ENCODE measurements around the gene VRK1. TPM values are rescaled to one million over a fixed set of nuclear protein-coding genes. Genes with fewer than 3 reads are reported as not detected.

Gene VRK1
- total RNA-seq, 2 experiments from 2014 or later = 71.1 to 76.5 TPM

- ChIA-PET CTCF (interaction anchor here (1.1 kb wide), 2 partner anchors 12 to 42 kb away, joined by 3 to 7 read pairs; no protein-coding TSS in a partner anchor), POLR2A (no interaction called here)
- ATAC-seq = no peak
- Mint-ChIP-seq H3K27me3 (ENCODE audit: low read depth) (no peaks in the 10 kb centered on the region), H3K27ac (no peak overlapping the region), H3K4me3 (no peak overlapping the region), H3K9me3 (ENCODE audit: insufficient read depth) (no peaks in the 10 kb centered on the region), H3K4me1 (ENCODE audit: low read depth) (no peaks in the 10 kb centered on the region), H3K36me3 (ENCODE audit: low read depth) (peaks cover 3% of the 10 kb centered on the region)
- DNase-seq = no peak
Observed at GRCh38 chr14:96894966-96895365, 97.8 kb downstream of the VRK1 start.

DNA sequence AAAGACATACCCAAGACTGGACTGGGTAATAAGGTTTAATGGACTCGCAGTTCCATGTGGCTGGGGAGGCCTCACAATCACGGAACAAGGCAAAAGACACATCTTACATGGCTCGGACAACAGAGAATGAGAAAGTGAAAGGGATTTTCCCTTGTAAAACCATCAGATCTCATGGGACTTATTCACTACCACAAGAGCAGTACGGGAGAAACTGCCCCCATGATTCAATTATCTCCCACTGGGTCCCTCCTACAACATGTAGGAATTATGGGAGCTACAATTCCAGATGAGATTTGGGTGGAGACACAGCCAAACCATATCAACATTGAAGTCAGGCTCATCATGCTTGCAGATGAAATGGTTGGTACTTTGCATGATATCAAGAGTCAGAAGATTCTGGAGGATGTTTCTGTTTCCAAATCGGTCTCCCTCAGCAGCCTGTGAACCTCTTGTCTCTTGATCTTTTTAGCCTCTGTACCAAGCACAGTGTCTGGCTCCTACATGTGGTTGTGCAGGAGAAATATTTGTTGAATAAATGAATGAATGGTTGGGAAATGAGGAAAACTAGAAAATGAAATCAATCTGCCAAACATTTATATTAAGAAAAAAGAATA is 98.6 kb downstream of the VRK1 start:
- ChIA-PET POLR2A (no interaction called here), CTCF (no interaction called here)
- no peak for DNase-seq
- Mint-ChIP-seq H3K27ac (no peak overlapping the region), H3K27me3 (ENCODE audit: low read depth) (no peaks in the 10 kb centered on the region), H3K9me3 (ENCODE audit: insufficient read depth) (no peaks in the 10 kb centered on the region), H3K4me3 (no peak overlapping the region), H3K36me3 (ENCODE audit: low read depth) (peaks cover 3% of the 10 kb centered on the region), H3K4me1 (ENCODE audit: low read depth) (no peaks in the 10 kb centered on the region)
- no peak for ATAC-seq

DNA sequence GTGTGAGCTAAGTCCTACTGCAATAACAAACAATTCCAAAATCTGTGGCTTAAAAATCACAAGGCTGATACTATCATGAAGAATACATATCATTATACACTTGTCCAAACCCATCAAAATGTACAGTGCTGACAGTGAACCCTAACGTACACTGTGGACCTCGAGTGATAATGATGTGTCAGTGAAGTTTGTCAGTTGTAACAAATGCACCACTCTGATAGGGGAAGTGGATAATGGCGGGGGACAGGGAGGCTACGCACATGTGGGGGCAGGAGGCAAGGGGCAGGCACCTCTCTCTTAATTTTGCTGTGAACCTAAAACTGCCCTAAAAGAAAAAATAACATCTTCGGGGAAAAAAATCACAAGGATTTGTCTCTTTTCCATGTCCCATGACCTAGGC is 100.0 kb downstream of the VRK1 start:
- no peak overlapping the region for H3K4me3 Mint-ChIP-seq
- DNase-seq = no peak
- CTCF ChIA-PET = no interaction called here
- POLR2A ChIA-PET = no interaction called here
- H3K27me3 Mint-ChIP-seq (ENCODE audit: low read depth) = no peaks in the 10 kb centered on the region
- no peak overlapping the region for H3K27ac Mint-ChIP-seq
- H3K4me1 Mint-ChIP-seq (ENCODE audit: low read depth) = no peaks in the 10 kb centered on the region
- peaks cover 3% of the 10 kb centered on the region for H3K36me3 Mint-ChIP-seq (ENCODE audit: low read depth)
- no peak for ATAC-seq
- no peaks in the 10 kb centered on the region for H3K9me3 Mint-ChIP-seq (ENCODE audit: insufficient read depth)

GRCh38 chr14:96901227-96901626 is 104.0 kb downstream of the VRK1 start:
- Mint-ChIP-seq H3K27me3 (ENCODE audit: low read depth) (no peaks in the 10 kb centered on the region), H3K27ac (no peak overlapping the region), H3K36me3 (ENCODE audit: low read depth) (no peaks in the 10 kb centered on the region), H3K9me3 (ENCODE audit: insufficient read depth) (no peaks in the 10 kb centered on the region), H3K4me1 (ENCODE audit: low read depth) (no peaks in the 10 kb centered on the region), H3K4me3 (no peak overlapping the region)
- no peak for ATAC-seq
- POLR2A ChIA-PET = no interaction called here
- CTCF ChIA-PET = no interaction called here
- DNase-seq = no peak

DNA sequence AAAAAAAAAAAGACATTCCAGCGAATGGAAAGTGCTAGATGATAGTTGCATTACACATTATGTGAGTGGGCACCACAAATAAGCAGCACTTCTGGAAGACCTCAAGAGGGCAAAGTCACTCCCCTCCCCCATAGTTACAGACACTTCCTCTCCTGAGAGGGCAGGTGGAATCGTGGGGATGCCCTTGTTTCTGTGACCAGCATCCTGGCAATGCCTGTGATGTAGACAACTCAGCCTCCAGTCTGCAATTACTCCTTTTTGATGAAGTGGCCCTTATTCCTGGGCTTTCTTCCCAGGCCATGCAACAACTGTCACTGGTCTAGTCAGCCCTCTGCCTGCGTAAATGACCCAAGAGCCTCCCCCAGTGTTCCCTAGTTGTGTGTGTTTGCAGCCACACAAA is 104.8 kb downstream of the VRK1 start:
- no peaks in the 10 kb centered on the region for H3K27me3 Mint-ChIP-seq (ENCODE audit: low read depth)
- no peaks in the 10 kb centered on the region for H3K9me3 Mint-ChIP-seq (ENCODE audit: insufficient read depth)
- POLR2A ChIA-PET = no interaction called here
- no peak overlapping the region for H3K4me3 Mint-ChIP-seq
- H3K36me3 Mint-ChIP-seq (ENCODE audit: low read depth) = peaks cover 2% of the 10 kb centered on the region
- CTCF ChIA-PET = no interaction called here
- H3K4me1 Mint-ChIP-seq (ENCODE audit: low read depth) = no peaks in the 10 kb centered on the region
- no peak for ATAC-seq
- no peak for DNase-seq
- H3K27ac Mint-ChIP-seq = no peak overlapping the region

GRCh38 chr14:96903444-96904023 is 106.4 kb downstream of the VRK1 start:
- CTCF ChIA-PET = no interaction called here
- no peaks in the 10 kb centered on the region for H3K4me1 Mint-ChIP-seq (ENCODE audit: low read depth)
- H3K36me3 Mint-ChIP-seq (ENCODE audit: low read depth) = peaks cover 2% of the 10 kb centered on the region
- ATAC-seq (no peak), DNase-seq (no peak)
- no peaks in the 10 kb centered on the region for H3K27me3 Mint-ChIP-seq (ENCODE audit: low read depth)
- POLR2A ChIA-PET = no interaction called here
- no peak overlapping the region for H3K27ac Mint-ChIP-seq
- H3K4me3 Mint-ChIP-seq = no peak overlapping the region
- H3K9me3 Mint-ChIP-seq (ENCODE audit: insufficient read depth) = no peaks in the 10 kb centered on the region

GRCh38 chr14:96904201-96904600 is 107.0 kb downstream of the VRK1 start:
- ChIA-PET CTCF (no interaction called here), POLR2A (no interaction called here)
- no peaks in the 10 kb centered on the region for H3K27me3 Mint-ChIP-seq (ENCODE audit: low read depth)
- peaks cover 4% of the 10 kb centered on the region for H3K36me3 Mint-ChIP-seq (ENCODE audit: low read depth)
- H3K4me3 Mint-ChIP-seq = no peak overlapping the region
- H3K27ac Mint-ChIP-seq = no peak overlapping the region
- peaks cover 3% of the 10 kb centered on the region for H3K9me3 Mint-ChIP-seq (ENCODE audit: insufficient read depth)
- H3K4me1 Mint-ChIP-seq (ENCODE audit: low read depth) = no peaks in the 10 kb centered on the region
- DNase-seq = no peak
- ATAC-seq = no peak

GRCh38 chr14:96905065-96905464 is 107.9 kb downstream of the VRK1 start:
- Mint-ChIP-seq H3K36me3 (ENCODE audit: low read depth) (peaks cover 13% of the 10 kb centered on the region), H3K9me3 (ENCODE audit: insufficient read depth) (peaks cover 12% of the 10 kb centered on the region), H3K27ac (no peak overlapping the region), H3K27me3 (ENCODE audit: low read depth) (no peaks in the 10 kb centered on the region), H3K4me1 (ENCODE audit: low read depth) (no peaks in the 10 kb centered on the region), H3K4me3 (no peak overlapping the region)
- ATAC-seq (no peak), DNase-seq (no peak)
- CTCF ChIA-PET = no interaction called here
- POLR2A ChIA-PET = no interaction called here

DNA sequence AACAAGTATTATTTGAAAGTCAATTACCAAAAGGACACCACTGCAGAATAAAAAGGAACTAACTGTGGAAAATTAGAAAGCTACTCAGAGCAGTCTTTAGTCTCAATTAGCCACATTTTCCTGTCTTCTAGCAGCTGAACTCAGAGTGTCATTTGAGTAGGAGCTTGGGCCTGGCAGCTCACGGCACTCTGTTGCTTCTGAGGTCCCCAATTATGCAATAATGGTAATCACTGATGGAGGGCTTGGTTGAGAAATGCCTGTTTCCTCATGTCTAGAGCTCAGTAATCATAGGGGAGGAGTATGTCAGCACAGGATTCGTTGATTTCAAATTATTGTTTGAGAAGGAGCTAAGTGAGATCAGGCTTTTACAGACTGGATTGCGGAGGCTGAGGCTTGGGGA is 108.6 kb downstream of the VRK1 start:
- H3K27ac Mint-ChIP-seq = no peak overlapping the region
- no peak overlapping the region for H3K4me3 Mint-ChIP-seq
- CTCF ChIA-PET = no interaction called here
- POLR2A ChIA-PET = no interaction called here
- H3K4me1 Mint-ChIP-seq (ENCODE audit: low read depth) = no peaks in the 10 kb centered on the region
- peaks cover 15% of the 10 kb centered on the region for H3K9me3 Mint-ChIP-seq (ENCODE audit: insufficient read depth)
- no peaks in the 10 kb centered on the region for H3K27me3 Mint-ChIP-seq (ENCODE audit: low read depth)
- peaks cover 17% of the 10 kb centered on the region for H3K36me3 Mint-ChIP-seq (ENCODE audit: low read depth)
- ATAC-seq (no peak), DNase-seq (no peak)

DNA sequence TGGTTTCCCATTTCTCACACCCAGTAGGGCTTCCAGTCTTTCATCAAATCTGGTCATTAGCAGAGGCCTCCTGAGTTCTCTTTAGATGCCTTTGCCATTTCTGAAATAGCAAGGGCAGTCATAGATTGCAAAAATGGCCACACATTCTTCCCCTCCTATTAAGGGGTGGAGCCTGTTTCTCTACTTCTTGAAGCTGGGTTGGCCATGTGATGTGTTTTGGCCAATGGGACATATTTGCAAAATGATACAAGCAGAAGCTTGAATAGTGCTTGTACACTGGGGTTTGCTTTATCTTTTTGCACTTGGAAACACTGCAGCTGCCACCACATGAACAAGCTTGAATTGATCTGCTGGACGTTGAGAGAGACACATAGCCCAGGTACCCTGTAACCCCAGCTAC is 109.3 kb downstream of the VRK1 start:
- no peak for ATAC-seq
- H3K36me3 Mint-ChIP-seq (ENCODE audit: low read depth) = peaks cover 17% of the 10 kb centered on the region
- ChIA-PET POLR2A (no interaction called here), CTCF (no interaction called here)
- no peaks in the 10 kb centered on the region for H3K27me3 Mint-ChIP-seq (ENCODE audit: low read depth)
- H3K27ac Mint-ChIP-seq = no peak overlapping the region
- H3K4me1 Mint-ChIP-seq (ENCODE audit: low read depth) = peaks cover 2% of the 10 kb centered on the region
- no peak overlapping the region for H3K4me3 Mint-ChIP-seq
- H3K9me3 Mint-ChIP-seq (ENCODE audit: insufficient read depth) = peaks cover 15% of the 10 kb centered on the region
- no peak for DNase-seq

DNA sequence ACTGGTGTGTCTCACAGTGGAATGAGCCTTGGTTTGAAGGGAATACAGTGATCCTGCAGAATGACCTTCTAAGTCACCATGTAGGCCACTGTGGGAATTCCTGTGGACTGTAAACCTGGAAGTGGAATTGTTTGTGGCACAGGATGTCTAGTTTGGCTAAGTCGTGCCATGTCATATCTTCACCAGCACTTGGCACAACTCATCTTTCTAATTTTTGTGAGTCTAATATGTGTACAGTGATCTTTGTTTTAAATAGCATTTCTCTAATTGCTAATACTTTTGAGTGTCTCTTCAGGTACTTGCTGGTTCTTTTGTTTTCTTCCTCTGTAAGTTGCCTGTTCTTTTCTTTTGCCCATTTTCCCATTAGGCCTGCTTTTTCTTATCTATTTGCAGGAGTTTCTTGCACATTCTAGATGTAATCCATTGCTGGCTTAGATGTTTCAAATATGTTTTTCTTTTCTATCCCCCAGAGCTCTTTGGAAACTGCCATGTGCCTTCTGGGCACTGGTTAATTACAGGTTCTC is 112.7 kb downstream of the VRK1 start:
- Mint-ChIP-seq H3K27me3 (ENCODE audit: low read depth) (no peaks in the 10 kb centered on the region), H3K4me3 (no peak overlapping the region), H3K9me3 (ENCODE audit: insufficient read depth) (peaks cover 15% of the 10 kb centered on the region), H3K27ac (no peak overlapping the region), H3K4me1 (ENCODE audit: low read depth) (peaks cover 15% of the 10 kb centered on the region), H3K36me3 (ENCODE audit: low read depth) (peaks cover 17% of the 10 kb centered on the region)
- CTCF ChIA-PET = interaction anchor here (1.4 kb wide), 1 partner anchor 57 kb away, joined by 5 read pairs; no protein-coding TSS in a partner anchor
- DNase-seq (no peak), ATAC-seq (no peak)
- POLR2A ChIA-PET = interaction anchor here (0.8 kb wide), 1 partner anchor 113 kb away, joined by 3 read pairs; the partner anchor contains the start of gene VRK1

DNA sequence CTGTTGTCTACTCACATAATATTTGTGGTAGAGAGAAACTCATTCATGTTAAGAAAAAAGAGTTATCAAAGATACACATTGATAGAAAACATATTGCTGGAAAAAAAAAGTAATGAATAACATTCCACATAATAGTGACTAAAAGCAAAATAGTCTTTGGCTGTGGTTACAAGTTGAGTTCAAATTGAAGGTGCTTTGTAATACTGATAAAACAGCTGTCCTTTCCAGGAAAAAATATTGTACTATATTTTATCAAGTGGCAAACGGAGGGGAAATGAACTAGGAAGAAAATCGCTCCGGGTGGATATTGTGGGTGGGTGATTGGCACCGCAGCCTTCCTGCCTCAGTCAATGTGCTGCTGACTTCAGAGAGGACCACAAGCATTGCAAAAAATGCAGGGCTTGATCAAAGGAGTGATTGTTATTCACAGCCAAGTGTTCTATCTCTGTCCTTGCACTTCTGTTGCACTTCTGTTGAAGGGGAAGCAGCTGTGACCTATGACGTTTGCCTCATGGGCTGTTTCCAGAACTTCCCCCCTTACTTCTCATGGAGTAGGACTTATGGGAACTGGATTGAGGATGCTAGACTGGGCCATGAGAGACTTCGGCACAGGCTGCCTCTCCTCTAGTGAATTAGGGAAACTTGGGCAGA is 114.4 kb downstream of the VRK1 start:
- H3K27me3 Mint-ChIP-seq (ENCODE audit: low read depth) = no peaks in the 10 kb centered on the region
- ChIA-PET POLR2A (no interaction called here), CTCF (interaction anchor here (0.7 kb wide), 1 partner anchor 18 kb away, joined by 3 read pairs; no protein-coding TSS in a partner anchor)
- H3K9me3 Mint-ChIP-seq (ENCODE audit: insufficient read depth) = peaks cover 15% of the 10 kb centered on the region
- peaks cover 15% of the 10 kb centered on the region for H3K36me3 Mint-ChIP-seq (ENCODE audit: low read depth)
- H3K27ac Mint-ChIP-seq = peak overlapping the region; percentile 50
- ATAC-seq = no peak
- H3K4me1 Mint-ChIP-seq (ENCODE audit: low read depth) = peaks cover 15% of the 10 kb centered on the region
- DNase-seq = no peak
- H3K4me3 Mint-ChIP-seq = no peak overlapping the region

Data from activated CD8-positive, alpha-beta T cell treated with anti-CD3 and anti-CD28 coated beads, Interleukin-2, amount 10 ng/mL, durations not matched to agents 7 days and 5 days (primary cell).